RPMI8226 (cell line): ENCODE results near the gene ZNF428.
A peak's percentile ranks its signal among the peaks of the same experiment; 100 is the strongest.
"Not testable (repeated sequence)": the region's sequence is repeated elsewhere in the genome, so short reads cannot be mapped to it uniquely, and the experiment has no call there.

Experiments
- DNase-seq: peaks from one replicate; pipeline ENCODE4 v3.0.0-alpha.2; 2015

ZNF428 gene

DNA sequence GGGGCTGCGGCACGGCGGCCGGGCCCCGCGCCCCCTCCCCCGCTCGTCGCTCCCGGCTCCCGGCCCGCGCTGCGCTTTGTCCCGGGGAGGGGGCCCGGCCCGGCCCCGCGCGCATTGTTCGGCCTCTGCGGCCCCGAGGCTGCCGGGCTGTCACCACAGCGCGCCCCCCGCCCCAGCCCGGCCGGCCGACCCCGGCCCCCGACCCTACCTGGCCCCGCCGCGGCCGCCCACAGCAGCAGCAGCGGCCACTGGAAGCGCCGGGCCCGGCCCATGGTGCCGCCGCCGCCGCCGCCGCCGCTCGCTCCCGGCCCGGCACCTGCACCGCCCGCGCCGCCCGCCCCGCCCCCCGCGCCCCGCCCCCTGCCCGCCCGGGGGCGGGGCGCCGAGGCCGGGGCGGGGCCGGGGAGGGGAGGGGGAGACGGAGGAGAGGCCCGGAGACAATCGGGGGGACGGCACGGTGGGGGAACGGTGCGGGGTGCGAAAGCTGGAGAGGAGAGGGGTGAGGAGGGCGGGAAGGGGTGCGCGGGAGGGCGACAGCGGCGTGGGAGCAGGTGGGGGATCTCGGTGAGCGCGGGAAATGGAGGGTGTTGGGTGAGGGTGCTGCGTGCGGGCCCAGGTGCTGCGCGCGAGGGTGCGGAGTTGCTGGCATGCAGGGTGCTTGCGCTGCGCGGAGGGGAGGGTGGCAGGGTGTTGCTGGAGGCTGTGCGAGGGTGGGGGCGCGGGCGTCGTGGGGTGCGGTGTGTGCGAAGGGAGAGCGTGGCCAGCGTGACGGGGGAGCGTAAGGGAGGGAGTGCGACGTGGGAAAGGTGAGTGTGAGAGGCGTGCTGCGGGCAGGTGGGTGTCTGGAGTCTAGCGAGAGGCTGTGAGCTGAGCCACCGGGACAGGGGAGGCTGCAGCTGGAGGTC lies 20.3 kb upstream of the ZNF428 start, which contains the start of gene CADM4:
TSS of gene CADM4 (minus strand) at position 332 of the 905 bp plus-strand sequence. CDS start at position 272, 60 bp downstream.
- peak; percentile 47 for DNase-seq

DNA sequence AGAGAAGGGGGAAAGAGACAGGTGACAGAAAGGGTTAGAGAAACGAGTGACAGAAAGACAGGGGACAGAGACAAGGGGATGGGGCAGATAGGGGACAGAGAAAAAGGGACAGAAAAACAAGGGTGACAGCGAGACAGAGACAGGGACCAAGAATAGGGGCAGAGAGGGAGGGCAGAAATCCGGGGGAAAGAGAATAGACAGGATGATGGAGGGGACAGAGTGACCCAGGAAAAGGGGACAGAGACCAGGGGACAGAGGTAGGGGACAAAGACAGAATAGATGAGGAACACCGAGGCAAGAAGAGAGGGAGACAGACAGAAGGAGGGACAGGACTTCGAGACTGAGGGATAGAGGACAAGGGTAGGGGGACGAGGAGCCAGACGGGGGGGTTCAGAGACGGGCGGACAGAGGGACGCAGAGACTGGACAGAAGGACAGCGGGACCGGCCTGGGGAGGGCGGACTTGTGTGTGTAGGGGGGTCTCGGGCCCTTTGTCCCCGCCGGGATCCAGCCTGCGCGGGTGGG lies 19.6 kb upstream of the ZNF428 start:
- no peak for DNase-seq

DNA sequence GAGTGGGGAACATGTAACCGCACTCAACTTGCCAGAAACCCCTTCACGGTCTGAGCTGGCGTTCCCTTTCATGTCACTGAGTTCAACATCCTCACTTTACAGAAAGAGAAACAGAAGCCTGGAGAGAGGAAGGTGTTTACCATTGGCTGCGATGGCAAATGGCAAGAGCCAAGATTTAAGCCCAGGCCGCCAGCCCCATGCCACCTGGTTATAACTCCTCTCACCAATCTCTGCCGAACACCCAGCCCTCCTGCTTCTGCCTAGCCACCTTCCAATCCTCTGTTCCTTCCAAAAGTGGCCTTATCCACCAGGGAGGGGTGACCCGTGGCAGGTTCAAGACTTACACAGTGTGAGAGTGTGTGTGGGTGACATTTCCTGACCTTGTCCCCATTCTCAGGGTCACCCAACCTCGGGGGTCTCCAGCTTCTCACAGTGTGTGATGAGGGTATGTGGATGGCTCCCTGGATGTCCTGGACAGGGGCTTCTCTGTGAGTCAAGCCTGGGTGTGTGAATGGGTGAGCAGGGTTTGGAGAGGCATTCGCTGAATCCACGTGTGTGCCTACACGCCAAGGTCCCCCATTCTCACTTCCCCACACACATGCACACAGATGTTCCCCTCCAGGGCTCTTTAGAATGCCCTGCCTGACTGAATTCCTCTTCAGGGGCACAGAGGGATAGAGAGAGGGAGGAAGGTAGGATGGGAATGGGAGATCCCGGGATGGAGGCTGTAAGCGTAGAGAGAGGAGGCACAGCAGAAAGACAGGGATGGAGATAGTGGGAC lies 19.0 kb upstream of the ZNF428 start:
- DNase-seq = no peak

DNA sequence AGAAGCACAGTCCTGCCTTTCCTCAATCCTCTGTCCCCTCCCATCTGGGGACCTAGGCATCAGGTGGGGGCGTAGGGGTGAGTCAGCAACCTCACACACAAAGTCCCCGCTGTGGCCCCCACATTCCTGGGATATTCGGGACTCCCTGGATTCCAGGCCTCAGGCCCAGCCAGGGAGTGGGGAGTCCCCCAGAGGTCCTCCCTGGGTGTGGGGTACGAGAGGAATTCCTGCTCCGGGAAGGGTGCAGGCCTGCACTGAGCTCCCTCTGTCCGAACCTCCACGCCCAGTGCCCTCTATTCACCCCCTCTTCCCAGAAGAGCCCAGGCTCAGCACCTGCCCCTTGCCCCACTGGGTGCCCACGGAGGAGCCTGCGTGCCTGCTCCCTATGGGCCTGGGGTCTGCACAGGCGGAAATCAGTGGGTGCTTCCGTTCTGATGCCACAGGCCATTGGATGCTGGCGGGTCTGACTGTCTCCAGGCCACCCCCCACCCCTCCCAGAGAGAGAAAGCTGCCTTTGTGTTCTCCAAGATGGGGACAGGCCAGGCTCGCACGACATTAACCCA lies 16.8 kb upstream of the ZNF428 start:
- DNase-seq = no peak

DNA sequence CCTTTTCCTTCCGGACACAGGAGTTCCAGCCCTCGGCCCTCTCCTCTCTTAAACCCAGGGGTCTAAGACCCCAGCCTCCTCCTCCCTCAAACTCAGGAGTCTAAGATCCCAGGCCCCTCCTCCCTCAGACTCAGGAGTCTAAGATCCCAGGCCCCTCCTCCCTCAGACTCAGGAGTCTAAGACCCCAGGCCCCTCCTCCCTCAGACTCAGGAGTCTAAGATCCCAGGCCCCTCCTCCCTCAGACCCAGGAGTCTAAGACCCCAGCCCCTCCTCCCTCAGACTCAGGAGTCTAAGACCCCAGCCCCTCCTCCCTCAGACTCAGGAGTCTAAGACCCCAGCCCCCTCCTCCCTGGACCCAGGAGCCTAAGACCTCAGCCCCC lies 16.1 kb upstream of the ZNF428 start:
- not testable (repeated sequence) for DNase-seq

DNA sequence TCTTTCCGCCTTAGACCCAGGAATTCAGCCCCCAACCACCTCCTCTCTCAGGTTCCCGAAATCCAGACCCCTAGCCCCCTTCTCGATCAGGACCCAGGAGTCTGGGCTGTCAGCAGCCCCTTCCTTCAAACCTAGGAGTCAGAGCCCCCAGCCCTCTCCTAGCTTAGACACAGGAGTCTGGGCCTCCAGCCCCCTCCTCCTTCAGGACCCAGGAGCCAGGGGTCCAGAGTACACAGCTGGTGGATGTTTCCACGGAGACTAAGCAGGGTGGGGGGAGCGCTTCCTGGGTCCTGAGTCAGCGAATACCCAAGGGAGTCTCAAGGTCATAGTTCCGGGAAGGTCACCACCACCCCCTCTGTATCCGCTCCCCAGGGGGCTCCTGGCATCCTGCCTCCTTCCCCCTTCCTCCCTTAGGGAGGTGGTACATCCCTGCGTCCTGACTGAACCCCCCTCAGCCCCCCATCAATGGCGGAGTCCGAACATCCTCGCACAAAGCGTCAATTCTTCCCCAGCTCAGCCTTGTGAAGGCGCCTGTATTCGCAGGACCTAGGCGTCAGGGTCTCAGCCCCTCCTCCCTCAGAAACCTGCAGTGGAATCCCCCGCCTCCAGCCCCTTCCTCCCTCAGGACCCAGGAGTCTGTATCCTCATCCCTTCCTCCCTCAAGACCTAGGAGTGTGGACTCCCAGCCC lies 15.6 kb upstream of the ZNF428 start:
- no peak for DNase-seq

DNA sequence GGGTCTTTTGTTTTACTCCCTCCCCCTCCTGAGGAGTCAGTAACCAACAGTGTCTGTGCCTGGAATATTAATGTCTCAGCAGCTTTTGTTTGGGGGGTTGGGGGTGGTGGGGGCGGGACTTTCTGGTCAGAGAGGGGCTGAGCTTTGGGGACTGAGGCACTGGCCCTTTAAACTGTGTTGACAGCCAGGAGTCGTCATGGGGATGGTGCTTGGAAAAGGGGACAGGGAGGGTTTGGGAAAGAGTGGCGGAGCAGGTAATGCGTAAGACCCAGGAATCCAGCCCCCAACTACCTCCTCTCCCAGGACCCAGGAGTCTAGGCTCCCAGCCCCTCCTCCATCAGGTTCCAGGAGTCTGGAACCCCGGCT lies 15.1 kb upstream of the ZNF428 start:
- no peak for DNase-seq

DNA sequence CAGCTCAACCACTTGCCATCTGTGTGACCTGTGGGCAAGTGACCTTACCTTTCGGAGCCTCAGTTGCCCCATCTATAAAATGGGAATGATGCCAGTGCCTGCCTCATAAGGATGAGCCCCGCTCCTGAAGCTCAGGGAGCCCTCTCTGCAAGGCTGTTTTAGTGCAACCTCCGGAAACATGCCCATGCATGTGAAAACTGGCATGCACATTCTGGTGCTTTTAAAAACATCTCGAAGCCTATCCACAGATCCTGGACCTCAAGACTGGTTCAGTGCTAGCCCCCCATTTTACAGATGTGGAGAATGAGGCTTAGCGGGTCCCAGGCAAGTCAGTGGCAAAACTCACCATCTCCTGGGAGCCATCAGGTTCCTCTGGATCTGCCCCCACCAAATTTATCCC lies 14.6 kb upstream of the ZNF428 start:
- DNase-seq = no peak

DNA sequence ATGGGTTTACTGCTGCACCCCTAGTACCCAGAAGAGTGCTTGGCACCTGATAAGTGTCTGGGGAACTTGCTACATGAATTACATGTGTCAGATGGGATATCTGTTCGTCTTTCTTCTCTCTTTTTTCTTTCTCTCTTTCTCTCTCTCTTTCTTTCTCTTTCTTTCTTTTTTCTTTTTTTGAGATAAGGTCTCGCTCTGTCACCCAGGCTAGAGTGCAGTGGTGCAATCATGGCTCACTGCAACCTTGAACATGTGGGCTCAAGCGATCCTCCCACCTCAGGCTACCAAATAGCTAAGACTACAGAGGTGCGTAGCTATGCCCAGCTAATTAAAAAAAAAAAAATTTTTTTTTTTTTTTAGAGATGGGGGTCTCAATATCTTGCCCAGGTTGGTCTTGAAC lies 14.1 kb upstream of the ZNF428 start:
- DNase-seq = no peak

DNA sequence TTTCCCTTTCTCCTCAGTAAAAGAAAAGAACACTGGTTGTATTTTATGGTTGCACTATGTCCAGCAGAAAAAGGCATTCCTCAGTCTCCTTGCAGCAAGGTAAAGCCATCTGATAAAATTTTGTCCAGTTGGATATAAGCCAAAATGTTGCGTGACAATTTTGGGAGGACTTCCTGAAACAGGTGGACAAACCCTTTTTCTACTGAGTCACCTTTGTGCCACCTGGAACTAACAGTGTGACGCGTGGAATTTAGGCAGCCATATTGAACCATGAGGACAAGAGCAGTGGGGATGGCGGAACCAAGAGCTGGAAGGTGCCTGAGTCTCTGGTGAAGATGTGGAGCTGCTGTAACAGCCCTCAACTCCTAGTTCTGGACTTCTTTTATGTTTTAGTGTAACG lies 12.1 kb upstream of the ZNF428 start:
- no peak for DNase-seq

DNA sequence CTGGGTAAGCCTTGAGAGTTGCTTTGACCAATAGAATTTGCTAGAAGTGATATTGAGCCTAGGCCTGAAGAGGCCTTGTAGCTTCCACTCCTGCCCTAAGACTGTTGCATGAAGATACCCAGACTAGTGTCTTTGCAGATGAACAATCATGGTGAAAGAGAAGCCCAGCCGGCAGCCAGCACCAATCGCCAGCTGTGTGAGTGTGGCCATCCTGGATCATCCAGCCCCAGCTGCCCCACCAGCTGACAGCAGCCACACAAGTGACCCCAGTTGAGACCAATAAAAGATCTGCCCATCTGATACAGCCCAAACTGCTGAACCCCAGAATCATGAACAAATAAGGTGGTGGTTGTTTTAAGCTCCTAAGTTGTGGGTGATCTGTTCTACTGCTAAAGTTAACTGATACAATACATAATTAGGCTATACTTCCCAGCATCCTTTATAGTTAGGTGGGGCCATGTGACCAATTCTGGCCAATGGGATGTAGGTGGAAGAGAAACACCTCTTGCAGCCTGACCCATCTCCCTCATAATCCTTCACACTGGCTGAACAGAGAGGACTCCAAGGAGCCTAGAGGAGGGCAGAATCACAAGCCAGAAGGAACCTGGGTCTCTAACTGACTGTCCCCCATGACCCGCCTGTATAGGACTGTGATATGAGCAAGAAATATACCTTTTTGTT lies 9.4 kb upstream of the ZNF428 start:
- DNase-seq = no peak

DNA sequence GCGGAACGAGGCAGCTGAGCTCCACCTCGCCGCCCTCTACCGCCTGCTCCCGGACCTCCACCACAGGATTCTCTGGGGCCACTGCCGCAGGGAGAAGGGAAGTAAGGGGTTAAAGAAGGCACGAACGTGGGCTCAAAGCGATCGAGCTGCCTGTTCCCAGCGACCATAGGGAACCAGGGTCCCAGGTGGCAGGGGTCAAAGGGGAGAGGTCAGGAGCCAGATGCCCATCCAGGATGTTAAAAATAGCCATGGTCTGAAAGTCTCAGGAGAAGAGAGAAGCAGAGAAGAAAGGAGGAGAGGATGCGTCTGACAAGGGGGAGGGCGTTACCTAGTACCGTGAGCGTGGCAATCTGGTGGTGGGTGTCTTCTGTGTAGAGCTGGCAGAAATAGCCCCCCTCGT lies 7.4 kb upstream of the ZNF428 start:
- DNase-seq = no peak

DNA sequence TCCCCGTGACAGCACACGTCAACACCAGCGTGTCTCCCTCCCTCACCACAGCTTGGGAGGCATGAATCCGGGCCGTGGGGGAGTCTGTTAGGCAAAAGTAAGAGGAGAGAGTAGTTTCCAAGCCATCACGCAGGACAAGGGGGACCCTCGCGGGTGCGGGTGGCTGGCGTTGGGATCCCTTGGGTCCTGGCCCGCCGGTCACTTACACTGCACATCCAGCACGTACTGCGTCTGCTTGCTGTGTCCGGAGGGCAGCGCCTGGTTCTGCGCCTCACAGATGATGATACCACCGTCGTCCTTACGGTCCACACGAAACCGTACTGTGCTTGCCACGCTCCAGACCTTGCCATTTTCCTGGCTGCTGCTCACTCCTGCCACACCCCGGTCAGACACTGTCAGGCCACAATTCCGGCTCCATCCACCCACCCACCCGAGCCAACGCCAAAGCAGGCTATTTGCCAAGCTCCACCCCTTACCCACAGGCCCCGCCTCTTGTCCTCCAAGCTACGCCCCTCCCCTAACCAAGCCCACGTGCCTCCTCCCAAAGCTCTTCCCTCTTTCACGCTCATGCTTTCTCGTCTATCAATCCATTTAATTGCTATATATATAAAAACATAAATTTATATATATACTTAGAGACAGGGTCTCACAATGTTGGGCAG lies 6.6 kb upstream of the ZNF428 start:
- no peak for DNase-seq

DNA sequence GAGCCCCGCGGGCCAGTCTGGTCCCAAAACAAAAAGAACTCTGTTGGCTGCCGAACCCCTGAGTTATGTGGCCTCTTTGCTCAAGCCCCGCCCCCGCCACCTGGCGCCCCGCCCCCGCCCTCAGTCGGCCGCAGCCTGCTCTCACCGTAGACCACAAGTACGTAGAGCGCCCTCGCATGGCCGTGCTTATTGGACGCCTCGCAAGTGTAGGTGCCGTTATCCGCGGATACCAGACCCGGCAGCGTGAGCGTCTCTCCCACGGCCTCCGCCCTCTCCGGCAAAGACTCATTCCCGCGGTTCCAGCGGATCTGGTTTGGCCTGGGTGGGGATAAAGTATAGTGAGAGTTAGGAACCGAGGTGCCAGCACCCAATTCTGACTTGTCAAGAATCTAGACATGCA lies 5.5 kb upstream of the ZNF428 start:
- peak; percentile 84 for DNase-seq

DNA sequence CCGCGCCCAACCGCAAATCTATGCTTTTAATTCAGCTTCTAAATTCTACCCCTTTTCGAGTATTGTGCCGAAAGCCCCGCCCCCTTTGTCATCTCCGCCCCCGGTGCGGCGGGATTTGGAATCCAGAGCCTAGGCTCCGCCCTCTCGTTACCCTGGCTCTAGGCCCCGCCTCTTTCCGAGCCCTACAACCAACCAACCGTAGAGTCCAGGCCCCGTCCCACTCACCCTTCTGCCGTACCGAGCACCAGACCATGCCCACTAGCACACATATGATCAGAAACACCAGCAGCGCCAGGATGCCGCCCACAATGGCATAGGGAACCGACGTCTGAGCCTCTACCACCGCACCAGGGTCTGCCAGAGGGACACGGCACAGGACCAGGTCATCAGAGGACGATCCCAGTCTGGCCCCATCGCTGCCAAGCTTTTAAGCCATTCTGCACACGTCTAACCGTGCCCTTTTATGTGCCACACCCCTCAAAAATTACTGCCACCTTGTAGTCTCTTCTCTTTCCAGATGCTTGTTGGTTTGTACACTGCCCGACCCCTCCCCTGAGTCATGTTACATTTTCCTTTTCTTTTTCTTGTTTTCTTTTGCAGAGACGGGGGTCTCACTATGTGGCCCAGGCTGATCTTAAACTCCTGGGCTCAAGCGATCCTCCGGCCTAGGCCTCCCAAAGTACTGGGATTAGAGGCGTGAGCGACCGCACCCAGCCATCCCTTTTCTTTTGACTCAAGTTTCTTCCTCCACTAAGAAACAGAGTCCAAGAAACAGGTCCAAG lies 4.7 kb upstream of the ZNF428 start:
- DNase-seq = no peak

DNA sequence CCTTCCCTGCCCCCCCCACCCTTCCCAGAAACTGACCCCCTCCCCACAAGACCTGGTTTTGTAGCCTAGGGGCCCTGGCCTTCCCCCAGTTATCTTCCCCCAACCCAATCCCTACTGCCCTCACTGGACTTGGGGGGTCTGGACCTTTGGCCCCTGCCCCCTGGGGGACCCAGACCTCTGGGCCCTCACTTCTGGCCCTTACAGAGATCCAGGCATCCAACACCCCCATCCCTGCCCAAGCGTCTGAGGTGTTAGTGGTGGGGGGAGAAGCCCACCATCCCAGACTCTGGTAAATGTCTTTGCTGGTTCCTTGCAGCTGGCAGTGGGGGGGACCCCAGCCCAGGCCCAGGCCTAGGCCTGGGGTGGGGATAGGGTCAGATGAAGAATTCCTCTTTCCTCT lies 3.5 kb upstream of the ZNF428 start:
- DNase-seq = no peak

DNA sequence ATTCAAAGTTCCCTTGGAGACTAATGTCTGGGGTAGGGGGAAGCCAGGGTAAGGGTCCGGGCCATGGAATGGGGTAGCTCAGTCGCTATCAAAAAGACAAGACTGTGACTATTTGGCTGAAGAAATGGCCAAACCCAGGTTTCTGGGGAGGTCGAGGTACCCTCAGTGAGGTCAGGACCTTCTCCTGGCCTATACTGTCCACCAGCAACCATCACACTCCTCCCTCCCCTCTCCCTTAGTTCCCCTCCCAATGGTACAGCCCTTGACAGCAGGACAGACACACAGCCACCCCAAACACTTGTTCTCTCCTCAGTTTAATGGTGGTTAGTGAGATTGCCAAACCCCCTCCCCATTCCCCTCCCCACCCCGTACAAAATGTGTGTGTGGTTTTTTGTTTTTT lies 2.6 kb upstream of the ZNF428 start:
- no peak for DNase-seq

DNA sequence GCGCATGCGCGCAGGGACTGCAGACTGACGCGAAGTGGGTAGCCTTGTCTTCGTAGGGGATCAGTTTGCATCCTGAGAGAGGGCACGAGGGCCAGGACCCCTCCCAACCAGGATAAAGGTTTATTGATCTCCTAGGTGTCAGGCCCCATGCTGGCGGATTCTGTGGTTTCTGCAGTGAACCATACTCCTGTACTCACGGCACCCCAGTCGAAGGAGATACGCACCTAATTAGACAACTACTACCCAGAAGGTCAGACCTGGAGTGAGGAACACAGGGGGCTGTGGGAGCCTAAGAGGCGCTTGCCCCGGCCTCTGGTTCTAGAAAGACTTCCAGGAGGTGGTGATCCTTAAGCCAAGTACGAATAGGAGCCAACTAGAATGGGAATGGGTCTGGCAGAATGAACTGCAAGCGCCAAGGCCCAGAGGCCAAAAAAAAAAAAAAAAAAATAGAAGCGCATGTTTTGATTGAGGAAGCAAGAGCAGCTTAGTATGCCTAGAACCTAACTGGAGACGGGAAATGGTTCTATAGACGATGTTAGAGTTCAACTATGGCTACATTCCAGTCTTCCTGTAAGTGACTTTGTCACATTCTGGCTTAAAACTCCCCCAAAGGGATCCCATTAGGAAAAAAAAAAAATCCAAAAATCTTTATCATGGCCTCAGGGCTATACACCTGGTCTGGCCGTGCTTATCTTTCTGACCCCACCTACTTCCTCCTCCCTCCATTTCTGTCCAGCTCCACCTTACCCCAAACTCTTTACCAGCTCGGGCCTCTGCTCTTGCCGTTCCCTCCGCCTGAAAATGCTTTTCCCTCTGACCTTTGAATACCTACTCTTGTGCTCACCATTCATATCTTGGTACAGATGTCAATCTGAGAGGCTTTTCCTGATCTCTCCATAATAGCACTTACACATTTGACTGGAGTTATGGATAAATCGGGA lies 902 bp upstream of the ZNF428 start:
- DNase-seq = no peak

DNA sequence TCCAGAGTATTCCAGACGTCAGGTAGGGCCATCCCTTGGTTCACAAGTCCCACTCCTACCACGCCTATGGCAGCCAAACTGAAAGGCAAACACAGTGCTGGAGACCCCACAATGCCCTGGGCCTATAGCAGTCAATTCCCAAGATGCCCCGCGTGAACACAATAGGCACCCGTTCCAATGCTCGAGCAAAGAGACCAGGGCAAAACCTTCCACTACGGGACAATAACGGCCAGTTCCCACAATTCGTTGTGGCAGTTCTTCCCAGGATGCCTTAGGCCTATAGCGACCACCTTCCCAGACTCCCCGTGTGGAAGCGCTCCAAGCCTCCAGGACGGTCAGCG lies 538 bp downstream of the ZNF428 start:
- DNase-seq = peak; percentile 45

DNA sequence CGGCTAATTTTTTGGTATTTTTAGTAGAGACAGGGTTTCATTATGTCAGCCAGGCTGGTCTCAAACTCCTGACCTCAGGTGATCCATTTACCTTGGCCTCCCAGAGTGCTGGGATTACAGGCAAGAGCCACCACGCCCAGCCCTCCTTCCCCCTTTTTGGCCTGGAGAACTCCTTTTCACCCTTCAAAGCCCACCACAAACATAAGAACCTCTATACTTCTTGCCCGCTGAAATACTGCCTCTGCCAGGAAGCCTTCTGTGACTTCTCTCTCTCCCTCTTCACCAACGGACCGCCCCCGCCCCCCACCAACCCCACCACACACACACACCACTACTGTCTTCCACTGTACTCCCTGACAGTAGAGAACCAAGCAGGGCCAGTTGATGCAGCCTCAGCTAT lies 2.5 kb downstream of the ZNF428 start:
- no peak for DNase-seq
